GM19395 (cell line): ENCODE results near the gene SERPINB12.

Experiments used
- ATAC-seq: cut with Tn5 transposase; IDR thresholded peaks from one replicate; pipeline ENCODE4 v1.9.1; 2021; ENCODE audit warnings: mild to moderate bottlenecking, moderate library complexity; ENCODE audit not compliant: unreplicated experiment

SERPINB12 gene, protein sequence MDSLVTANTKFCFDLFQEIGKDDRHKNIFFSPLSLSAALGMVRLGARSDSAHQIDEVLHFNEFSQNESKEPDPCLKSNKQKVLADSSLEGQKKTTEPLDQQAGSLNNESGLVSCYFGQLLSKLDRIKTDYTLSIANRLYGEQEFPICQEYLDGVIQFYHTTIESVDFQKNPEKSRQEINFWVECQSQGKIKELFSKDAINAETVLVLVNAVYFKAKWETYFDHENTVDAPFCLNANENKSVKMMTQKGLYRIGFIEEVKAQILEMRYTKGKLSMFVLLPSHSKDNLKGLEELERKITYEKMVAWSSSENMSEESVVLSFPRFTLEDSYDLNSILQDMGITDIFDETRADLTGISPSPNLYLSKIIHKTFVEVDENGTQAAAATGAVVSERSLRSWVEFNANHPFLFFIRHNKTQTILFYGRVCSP

DNA sequence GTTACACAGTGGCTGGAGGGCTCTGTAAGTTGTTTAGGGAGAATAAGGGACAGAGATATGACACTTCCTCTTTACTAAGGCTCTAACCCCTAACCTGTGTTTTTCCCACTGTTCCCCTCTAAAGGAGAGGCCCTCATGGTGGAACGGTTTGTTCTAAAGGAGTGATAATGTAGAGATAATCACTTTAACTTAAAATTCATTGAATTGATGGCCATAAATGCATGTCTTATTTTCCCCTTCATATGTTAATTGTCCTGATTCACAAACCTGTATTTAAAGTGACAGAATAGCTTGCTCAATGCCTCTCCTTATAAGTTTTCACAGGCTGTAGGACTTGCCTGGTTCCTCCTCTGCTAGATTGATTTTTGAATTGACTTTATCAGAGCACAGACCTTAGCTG is at the start of gene SERPINB12:
TSS of gene SERPINB12 (plus strand) at position 301 of the 400 bp plus-strand sequence. CDS start 13,791 bp downstream, outside the sequence.
- ATAC-seq: no peak

DNA sequence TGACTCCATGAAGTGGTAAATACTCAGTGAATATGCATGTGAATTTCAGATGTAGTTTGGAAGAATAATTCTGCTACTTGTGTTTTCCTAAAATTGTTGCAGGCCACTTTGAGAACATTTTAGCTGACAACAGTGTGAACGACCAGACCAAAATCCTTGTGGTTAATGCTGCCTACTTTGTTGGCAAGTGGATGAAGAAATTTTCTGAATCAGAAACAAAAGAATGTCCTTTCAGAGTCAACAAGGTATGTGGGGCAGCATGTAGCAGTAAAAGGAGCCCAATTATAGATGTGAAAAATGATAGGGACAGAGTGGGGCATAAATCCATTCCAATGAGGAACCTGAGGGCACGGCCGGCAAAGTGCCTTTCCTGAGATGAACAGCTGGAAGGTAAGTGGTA is 49.3 kb upstream of the SERPINB12 start:
- no peak for ATAC-seq

DNA sequence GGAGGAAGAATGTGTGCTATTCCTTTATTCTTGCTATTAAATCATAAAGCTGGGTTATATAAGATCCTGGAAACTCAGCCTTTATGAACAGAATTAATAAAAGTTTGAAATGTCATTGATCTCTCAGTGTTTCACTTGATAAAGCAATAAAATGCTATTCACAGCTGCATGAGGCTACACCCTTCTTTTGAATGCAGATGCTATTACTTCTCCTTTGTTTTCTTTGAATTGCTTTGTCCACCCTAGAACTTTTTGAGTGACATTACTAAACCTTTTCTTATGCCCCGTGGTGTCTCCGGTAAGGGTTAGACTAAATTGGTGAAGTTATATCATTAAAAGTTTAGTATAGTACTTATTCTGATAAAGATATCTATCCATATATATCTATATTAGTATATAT is 46.5 kb upstream of the SERPINB12 start:
- ATAC-seq: no peak

DNA sequence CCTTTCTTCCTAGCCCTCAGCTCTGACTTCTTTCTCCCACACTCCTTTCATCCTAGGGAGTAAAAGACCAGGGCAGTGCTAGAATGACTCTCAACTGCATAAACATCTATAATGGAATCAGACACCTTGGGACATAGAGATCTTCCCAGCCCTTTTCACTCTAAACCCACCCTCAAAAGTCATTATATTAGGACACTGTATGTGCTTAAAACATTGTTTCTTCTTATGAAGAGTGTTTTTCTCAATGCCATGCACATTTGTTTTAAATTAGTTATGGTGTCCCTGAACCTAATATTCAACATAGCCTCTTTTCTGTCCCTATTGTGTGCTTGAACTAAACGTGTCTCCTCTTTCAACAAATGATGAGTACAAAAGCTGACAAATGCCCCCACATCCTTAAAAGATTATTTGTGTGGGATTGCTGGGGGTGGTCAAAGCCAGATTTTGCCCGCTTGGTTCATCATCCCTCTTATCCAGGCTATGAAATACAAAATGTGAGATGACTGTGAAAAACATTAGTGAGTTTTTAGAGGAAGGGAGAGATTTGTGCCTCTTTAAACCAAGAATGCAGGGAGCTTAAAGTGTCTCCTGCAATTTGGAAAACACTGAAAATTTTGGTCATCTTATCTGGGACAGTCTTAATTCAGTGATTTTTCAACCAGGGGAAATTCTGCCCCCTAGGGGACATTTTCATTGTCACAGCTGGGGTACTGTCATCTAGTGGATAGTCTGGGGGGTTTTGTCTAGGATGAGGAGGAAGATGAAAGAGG is 36.4 kb upstream of the SERPINB12 start:
- ATAC-seq: no peak

DNA sequence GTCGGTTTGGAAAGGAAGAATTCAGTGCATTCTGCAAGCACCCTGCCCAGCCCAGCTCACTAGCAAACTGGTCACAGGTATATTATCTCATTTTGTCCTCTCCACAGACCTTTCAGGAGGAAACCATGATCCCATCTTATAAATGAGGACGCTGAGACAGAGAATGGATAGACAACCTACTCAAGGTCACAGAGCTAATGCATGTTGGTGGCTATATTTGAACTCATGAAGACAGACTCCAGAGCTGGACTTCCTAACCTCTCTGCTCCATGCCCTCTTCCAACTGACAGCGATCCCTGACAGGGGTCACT is 35.9 kb upstream of the SERPINB12 start:
- ATAC-seq: no peak

DNA sequence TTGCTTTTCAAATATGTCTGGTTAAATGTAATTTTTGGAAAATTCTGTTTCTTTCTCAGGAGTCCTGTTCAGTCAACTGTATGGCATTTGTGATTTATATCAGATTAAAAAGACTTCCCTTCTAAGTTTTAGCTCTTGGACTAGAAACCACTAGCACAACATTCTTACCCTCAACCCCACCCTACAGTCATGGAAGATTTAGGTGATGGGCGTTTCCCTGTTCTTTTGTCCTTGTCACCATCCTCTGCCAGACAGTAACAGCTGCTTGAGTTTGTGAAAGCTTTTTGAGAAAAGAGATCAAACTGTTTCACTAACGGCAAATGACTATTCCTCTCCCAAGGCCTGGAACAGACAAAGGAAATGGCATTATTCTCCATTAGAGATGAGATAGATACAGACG is 33.6 kb upstream of the SERPINB12 start:
- ATAC-seq: no peak

DNA sequence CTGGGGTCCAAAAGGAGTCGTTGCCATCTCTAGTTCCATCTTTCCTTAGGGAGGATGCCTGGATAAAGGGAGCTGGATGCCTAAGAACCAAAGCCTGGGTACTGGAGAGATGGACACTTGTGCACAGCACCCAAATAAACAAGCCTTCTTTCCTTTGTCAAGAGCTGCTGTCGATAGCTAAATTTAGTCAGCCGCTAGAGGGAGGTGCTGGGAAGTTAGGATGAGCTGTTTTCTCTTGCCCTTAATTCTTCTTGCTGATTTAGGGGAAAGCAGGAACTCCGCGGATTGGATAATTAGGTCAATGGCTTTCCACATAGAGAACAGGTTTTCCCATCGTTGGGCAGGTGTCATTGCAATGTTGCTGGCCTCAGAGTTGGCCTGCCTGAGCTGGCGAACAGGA is 30.9 kb upstream of the SERPINB12 start:
- ATAC-seq: no peak

DNA sequence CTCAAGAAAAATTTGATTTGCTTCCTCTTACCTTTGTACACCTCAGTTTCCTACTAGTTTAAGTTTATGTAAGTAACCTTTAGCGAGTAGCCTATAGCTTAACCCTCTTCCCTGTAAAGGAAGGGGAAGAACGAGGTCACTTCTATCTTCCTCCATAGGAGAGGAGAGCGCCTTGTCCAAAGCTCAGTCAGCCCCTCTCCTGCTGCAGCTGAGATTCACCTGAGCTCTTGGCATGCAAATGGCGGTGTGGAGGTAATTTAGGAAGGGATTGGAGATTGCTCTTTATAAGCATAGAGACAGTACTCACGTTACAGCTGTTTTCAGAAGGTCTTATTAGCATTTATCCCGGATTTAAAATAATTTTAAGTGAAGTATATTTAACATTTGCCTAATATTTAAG is 27.8 kb upstream of the SERPINB12 start:
- ATAC-seq: no peak

DNA sequence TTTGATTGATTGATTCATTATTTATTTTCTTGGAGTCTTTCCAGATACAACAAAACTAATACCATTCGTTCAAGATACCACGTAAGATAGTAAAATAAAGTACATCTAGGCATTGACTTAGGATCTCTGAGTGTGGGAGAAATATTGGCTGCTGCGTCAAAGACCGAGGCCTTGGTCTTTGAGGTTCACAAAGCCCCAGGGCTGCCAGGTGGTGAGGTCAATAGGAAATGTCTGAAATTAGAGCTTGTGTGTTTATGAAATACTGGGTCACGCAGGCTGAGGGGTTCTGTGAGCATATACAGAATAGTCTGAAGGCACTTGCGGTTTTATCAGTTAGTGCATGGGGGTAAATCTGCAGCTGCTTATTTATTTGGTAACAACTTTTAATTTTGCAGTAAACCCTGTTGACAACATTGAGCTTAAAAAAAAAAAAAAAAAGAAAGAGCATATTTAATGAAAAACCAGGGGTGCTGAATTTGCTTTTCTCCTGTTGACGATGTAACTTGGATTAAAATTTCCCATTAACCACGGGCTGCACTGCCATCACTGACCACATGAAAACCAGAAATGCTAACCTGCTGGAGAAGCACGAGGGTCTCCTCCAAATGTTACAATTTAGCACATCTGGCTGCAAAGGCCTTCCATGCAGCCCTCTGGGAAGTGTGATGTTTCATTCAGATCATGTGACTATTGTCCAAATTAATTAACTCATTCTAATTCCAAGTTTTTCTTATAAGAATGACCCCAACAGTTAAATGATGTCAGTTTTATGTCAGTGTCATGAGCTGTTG is 27.1 kb upstream of the SERPINB12 start:
- ATAC-seq: no peak

DNA sequence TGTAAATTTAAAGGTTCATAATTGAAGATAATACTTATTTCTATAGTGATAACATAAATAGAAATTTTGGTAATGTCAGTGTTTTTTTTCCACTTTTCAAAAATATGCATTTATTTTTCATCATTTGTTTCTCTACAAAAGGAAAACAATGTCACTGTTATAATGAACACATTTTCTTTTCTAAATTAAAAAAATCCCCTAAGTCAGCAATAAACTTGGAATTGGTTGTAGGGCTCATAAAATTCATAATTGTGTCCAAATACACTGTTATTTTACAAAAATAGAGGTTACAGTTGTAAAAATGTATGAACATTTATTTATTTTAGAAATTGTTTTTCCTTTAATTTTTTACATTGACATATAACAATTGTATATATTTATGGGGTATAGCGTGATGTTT is 26.4 kb upstream of the SERPINB12 start:
- ATAC-seq: no peak

DNA sequence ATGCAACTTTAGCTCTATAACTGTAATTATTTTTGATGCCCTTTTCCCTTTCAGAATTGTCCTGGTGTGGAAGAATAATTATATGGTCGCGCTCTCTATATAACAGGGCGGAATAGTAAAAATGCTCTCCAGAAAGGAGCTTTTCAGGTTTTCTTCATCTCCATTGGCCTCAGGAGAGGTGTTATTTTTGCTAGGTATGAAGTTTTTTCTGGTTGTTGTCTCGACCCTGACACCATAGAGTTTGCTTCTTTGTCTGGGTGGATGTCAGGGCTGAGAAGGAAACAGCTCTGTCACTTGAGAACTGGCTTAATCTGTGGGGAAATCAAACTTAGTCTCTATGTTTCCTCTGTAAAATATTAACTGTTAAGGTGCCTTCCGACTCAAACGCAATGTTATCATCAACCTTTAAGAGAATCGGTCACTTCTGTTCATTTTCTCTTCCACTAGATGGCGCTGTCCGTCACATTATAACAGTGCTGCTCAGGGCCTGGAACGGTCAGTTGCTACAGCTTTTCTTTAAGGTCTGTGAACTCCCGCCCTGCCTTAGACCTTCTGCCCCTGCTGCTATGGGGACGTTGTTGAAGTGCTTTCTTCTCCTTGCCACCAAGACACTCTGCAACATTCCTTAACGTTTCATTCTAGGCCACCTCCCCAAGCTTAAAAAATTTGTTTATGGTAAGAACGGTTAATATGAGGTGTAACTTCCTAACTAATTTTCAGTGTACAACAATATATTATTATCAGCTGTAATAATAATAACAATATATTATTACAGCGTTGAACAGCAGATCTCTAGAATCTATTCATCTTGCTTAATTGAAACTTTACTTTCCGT is 23.8 kb upstream of the SERPINB12 start:
- peak; percentile 98 for ATAC-seq

DNA sequence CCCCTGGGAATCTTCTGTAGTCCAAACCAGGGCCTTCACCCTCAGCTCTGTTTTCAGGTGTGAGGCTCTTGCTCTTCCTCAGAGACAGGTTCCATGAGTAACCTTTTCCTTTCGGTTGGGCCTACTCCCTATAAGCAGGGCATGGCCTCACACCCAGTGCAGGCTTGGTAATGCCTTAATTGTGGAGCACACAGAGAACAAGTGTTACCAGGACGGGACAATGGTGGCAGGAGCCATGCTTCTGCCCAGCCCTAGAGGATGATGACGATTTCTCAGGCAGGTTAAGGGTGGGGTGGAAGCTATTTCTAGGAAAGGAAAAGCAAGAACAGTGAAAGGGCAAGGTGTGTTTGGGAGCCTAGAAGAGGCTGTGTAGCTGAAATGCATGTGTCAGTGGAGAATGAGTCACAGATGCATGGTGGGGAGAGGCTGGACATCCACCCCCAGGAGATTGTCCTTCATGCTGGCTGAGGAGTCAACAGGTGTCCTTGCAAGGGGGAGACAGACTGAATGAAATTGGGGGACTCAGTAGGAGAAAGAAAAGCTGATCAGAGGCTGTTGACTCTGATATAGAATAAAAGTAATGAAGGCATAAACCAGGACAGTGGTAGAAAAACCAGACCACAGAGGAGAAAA is 22.0 kb upstream of the SERPINB12 start:
- no peak for ATAC-seq

DNA sequence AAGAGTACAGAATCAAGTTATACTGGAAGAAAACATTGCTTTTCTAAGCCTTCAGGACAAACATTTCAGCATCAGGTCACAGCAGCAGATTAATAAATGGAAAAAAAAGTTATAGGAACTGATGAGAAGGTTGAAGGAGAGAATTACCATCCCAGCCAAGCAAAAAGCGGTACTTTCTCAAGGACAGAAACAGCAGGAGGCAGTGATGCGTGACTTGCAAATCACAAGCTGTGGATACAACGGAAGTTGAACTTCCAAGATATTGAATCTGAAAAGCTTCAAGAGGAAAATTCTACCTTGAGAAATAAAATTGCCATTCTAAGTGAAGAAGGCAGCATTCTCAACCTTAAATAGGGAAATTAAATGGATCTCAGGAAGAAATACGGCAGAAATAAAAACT is 18.5 kb upstream of the SERPINB12 start:
- ATAC-seq: no peak

DNA sequence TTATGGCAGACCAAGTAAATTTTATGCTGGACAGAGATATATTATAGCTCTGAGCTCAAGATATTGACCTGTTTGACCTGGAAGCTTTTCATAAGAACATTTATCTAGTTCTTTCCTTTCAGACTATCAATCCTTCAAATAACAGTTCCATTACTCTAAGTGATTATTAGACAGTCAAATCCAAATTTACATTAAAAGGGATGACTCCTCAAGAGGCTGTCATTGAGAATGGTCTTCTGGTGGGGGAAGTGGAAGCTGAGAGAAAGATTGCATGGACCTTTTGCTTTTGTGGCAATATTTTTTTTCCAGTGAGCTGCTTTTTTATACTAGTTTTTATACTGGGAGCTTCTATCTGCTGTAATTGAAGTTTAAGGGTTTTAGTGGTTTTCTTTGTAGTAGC is 14.9 kb upstream of the SERPINB12 start:
- ATAC-seq: no peak

DNA sequence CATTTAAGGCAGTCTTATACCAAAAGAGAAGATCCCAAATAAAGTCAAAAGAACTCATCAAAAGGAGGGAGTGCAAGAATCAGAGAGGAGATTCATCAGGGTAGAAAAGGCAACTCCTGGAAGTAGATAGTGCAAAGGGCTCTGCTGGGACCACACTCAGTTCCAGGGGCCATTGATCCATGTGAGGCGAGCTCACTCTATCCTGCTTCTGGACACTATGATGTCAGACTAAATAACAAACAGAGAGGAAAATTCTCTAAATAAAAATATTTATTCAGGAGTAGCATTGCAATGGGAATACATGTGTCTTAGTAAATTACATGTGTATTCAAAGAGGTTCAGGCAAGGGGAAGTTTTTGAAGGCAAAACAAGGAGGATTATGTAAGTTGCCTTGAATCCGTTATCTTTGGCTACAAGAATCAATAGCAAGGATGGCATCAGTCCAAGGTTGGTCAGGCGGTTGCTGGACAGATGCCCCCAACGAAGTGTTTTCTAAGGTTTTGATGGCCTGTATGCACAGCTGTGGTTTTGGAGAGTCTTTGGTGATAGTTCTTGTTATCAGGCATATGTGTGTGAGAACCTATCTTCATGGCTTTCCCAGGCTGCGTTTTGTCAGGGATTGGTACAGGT is 13.2 kb upstream of the SERPINB12 start:
- ATAC-seq: no peak

DNA sequence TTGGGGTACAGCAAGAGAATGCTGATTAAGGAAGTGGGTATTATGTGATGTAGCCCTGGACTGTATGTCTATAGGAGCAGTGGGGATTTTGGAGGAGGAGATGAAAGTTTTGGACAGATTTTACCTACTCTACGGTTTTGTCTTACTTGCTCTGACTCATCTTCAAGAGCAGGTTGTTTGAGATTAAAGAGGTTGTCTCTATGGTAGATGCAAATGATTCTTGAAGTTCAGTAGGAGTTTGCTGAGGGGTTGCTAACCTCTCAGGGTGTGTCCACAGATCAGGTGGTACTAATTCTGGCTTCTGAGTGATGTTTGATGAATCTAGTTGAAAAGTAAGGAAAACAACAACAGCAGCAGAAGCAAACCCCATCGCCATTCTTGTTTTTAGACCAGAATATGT is 9.7 kb upstream of the SERPINB12 start:
- no peak for ATAC-seq

DNA sequence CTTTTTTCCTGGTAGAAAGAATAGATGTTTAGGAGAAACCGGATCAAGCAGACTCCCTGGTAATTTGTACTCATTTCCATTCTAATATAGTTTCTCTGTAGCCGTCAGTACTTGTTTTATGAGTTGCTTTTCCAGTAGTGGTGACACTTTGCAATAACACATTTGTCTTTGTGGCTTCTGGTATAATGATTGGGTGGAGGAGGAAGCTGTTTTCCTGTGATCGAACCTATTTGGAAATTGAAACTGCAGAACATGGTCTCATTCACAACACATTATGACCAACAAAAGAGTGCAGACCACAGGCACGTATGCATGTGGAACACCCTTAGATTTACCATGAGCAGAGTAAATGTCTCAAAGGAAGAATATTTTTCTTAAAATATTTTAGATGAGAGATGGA is 7.6 kb upstream of the SERPINB12 start:
- no peak for ATAC-seq

DNA sequence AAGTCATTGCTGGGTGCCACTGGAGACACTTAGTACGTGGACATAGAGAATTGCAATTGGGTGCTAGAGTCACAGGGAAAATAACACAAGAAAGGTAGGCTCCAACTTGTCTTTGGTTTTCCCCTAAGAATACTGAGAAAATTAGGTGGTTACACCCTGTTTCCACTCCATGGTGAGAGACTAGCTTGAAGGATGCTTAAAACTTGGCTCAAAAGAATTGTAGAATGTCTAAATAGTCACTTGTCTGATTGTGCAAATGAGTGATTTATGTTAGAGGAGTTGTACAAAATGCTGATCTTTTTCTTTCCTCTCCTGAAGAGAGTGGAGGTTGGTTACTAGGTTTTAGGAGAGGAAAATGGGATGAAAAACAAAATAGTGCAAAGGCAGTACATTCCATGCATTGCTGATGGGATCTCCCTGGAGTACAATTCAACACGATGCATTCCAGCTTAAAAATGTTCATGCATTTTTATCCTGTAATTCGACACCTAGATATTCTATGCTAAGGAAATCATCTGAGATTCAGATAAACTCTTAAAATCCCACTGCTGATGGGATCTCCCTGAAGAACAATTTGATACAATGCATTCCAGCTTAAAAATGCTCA is 2.2 kb upstream of the SERPINB12 start:
- ATAC-seq: no peak

DNA sequence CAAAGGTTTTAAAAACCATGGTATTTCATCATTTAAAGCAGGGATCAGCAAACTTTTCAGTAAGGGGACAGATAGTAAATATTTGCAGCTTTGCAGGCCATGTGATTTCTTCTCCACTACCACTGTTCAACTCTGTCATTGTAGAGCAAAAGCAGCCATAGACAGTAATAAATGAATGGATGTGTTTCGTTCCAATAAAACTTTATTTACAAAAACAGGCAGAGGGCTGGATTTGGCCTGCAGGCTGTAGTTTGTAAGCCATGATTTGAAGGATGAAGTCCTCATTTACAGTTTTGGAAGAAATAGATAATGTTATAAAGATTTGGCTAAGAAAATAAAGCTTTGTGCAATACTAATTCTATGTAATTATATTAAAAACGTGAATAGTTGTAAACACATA is 1.8 kb downstream of the SERPINB12 start:
- no peak for ATAC-seq
